Stimulated activated CD4-positive, alpha-beta T cell treated with anti-CD3 and anti-CD28 coated beads, Interleukin-15, amount 100 ng/mL, for 24 hours (primary cell): ENCODE measurements around the gene ALKBH5.
"Not testable (repeated sequence)": the region's sequence is repeated elsewhere in the genome, so short reads cannot be mapped to it uniquely, and the experiment has no call there.

ENCODE experiments used
- DNase-seq: peaks from one replicate; pipeline ENCODE4 v3.0.0-alpha.2; 2020

Gene ALKBH5

DNA sequence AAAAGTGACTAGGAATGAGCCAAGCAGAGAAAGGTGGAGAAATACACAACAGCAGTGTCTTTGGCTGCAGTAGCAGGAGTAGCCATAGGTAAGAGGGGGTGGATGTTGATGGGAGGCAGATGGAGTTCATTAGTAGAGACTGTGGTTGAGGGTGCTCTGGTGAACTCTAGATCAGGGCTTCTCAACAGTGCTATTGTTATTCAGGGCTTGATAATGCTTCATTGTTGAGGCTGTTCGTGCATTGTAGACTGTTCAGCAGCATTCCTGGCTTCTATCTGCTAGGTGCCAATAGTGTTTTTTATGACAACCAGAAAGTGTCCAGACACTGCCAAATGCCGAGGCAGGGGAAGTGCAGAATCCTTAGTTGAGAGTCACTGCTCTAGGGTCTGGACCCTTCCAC is 3.6 kb downstream of the ALKBH5 start:
- no peak for DNase-seq

DNA sequence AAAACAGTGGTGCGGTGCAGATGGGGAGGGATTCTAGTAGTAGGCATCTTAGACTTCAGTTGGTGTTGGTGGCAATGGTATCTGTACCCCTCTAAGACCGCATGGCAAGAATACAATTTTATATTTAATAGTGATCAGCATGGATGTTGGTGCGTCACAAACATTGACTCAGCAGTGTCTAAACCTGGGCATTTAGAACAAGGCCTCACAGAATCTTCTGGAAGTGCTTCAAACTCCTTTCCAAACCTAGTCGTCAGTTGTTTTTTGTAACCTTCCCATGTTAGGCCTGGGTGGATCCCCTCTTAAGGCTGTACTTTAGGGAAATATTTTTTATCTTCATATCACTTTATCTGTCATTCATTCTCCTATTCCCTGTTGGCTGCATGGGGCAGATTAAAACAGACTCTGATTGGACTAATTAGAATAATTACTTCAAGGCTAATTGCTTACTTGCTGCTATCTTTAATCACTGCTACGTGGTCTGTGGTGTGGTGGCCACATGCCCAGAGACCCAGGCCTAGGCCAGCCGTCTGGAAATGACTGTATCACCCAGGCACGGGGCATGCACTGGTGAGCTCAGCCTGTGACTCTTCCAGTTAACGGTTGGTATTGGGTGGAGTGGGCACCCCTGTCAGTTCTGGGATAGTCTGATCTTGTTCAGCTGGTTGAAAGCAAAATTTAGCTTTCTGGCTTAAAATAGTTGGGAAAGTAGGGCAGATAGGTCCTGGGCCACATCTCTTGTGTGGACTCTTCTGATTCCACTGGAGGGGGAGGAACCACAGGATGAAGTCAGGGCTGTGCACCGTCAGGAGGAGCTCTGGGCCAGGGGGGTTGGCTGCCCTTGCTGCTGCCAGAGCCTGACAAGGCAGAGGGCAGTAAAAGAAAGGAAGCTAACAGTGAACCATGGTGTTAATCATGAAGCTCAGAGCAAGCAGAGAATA is 4.5 kb downstream of the ALKBH5 start:
- peak; percentile 50 for DNase-seq

DNA sequence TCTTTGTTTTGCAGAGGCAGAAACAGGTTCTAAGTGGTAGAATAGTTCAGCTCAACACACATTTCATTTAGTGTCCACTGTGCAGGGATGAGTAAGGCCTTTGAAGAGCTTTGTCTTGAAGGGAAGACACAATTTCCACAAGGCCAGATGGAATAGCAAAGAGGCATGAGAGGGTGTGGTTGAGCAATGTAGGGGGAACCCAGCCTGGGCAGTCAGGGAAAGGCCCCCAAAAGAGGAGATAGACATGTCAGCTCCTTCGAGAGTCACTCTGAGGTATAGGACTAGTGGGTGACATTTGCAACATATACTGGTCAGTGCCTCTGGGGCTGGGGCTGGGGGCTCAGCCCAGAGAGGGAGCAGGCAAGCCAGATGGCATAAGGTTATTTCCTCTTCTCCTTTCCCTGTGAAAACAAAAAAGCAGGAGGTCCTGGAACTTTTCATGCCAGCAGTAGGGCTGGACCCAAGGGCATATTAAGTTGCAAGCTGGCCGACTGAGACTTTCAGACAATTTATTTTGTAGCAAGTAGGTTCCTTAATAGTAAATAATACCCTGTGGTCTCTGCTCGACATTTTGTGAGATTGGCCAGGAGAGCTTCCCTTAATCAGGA is 7.1 kb downstream of the ALKBH5 start:
- DNase-seq: no peak

DNA sequence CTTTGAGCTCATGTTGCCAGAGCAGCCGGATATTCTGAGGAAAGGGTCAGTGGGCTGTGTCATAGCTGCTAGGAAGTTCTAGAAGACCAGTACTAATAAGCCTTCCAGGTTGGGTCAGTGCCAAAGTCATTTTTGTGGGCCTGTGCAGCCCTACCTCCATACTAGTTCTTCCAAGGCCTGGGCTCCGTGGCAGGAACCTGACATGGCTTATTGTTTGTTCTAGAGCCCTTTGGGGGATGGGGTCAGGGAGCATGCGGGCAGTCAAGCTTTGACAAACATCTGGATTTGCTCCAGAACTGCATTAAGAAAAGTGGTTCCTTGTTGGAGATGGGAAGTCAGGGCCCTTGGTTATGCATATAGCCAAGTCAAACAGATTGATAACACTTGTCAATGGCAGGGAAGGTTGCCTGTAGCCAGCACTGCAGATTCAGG is 7.6 kb downstream of the ALKBH5 start:
- no peak for DNase-seq

DNA sequence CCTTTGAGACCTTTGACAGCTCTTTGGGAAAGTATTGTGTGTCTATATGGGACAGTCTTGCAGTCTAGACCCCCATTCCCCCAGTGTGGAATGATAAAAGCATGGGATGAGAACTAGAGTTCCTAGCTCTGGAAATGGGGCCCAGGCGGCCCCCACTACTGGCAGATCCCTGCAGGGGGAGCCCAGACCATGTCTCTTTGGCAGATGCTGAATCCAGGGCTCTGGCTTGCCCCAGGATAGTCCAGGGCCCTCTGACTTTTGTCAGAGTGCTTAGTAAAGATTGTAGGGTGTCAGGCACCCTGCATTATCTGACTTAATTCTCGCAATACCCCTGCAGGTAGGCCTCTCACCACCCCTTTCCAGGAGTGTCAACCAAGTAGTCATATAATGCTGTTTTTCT is 8.3 kb downstream of the ALKBH5 start:
- no peak for DNase-seq

DNA sequence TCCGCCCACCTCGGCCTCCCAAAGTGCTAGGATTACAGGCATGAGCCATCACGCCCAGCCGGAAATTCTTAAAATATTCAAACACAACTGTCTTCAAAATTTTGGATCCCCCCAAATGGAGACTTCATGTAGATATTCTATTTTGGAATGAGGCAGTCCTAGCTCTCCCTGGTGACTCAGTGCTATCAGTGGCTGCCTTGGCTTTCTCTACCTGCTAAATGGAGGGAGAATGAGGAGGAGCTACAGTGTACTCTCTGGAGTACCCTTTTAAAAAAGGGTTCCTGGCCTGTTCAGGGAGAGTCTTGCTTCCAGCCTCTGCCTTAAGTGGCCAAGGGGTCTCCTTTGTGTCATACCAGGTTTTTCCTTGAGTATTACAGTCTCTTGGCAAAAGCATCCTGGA is 10.8 kb downstream of the ALKBH5 start:
- DNase-seq: no peak

DNA sequence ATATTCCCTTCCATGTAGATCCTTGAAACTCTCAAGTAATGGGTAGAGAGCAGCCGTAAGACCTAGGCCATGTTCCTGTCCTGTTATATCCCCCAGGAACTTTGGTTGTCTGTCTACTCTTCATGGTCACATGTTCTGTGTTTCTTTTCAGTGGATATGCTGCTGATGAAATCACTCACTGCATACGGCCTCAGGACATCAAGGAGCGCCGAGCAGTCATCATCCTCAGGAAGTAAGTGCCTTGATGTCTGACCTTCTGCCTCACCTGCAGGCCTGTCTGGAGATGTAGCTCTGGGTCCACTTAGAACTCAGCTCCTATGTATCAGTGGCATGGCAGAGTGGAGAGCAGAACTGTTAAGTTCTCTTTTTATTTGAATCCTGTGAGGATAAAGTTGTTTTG is 11.2 kb downstream of the ALKBH5 start:
- DNase-seq: no peak

DNA sequence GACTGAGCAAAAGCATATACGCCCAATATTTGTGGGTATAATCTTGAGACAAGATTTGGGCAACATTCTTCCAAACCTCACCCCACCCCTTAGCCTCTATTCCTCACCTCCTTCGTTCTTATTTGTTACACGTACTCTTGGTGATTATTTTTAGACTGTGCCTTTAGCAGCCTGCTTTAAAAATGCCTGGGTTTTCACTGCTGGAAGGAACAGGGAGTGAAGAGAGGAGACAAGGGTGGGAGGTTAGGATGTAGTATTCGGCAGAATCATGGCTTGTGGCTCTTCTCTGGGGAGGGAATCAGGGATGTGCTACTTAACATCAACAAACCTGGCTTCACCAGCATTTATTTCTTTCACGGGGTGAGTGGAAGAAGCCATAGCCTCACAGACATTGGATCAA is 11.6 kb downstream of the ALKBH5 start:
- no peak for DNase-seq

DNA sequence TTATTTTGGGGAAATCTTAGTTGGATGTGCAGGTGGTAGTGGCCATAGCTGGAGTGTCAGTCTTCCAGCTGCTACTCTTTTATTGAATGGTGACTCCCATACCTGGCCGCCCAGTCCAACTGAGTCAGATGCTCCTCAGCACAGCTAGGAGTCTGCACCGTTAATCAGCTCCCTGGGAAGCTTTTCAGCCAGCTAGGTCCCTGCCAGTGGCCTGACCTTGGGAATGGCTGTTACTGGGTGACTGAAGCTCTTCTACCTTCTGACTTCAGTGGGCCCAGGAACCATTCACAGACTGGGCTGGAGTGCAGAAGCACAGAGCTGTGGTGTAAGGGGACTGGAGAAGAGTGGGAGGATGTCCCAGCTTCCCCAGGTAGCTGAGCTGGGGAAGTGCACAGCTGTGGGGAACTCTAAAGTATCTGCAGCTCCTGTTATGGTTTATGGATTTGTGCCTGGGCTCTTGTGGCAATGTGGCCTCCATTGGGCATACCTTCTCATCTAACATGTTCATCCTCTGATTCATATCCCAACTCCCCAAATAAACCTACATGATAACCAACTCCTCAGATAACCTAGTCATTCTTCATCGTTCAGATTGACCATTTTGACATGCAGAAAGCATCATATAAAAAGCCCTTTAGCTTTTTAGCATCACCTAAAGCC is 14.0 kb downstream of the ALKBH5 start:
- no peak for DNase-seq

DNA sequence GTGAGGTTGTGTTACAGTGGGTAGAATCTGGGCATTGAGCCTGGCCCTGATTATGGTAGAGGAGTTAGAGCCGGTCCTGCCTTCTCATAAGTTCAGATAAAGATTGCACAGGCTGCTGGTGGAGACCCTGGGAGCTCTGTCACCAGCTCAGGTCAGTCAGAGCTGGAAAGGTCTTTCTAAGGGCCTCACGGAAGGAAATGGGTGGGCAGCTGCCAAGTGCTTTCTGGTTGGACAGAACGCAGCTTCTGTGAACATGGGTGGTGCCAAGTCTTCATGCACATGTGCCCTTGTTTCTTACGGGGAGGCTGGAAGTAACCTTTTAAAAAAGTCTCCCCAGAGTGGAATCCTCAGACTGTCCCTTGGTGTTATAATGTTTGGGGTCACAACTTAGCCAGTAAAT is 14.9 kb downstream of the ALKBH5 start:
- no peak for DNase-seq

DNA sequence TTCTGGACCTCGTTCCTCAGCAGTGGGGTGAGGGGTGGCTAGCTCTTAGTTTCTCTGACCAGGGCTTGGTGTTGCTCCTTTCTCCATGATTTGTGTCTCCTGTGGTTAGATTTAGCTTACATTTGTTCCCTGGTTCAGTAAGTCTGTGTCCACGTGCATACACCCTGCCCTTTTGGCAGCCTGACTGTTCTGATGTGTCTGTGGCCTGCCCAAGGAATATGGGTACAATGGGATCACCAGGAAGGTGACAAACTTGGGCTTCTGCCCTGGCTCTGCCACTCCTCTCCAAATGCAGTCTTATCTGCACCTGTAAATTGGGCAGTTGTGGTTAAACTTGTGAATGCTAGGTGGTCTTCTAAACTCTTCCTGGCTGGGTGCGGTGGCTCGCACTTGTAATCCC is 17.5 kb downstream of the ALKBH5 start:
- DNase-seq: no peak

DNA sequence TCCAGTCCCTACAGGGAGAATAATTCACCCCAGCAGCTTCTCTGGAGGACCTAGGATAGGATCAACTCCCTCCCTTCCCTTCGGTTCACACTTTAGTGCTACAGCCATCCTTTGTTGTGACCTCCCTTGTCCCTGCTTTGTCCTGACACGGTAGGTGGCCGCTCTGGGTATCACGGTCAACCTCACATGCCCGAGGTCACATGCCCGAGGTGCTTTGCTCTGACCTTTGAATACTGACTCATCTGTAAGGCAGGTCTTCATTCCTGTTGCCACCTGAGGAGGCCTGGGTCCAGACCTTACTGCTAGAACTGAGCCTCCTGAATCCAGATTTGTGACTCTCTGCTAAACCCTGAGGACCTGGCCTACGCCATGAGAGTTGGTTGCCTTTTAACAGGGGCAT is 19.7 kb downstream of the ALKBH5 start:
- DNase-seq: no peak

DNA sequence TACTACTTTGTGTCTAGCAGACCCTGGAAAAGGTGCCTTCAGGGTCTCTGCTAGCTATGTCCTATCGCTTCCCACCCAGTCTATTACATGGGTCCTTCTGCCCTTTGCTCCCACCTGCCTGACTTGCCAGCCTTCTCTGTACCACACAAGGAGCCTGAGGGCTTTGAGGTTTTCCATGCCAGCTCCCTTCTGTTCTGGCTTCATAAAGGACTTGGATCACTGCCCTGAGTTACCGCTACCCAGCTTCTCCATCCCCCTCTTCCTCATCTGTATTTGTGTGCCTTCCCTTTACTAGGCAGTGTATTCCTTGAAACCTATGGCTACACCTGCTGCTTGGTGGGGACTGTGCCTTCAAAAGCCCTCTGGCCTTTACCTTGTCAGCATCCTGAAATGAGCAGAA is 22.2 kb downstream of the ALKBH5 start:
- DNase-seq: no peak

DNA sequence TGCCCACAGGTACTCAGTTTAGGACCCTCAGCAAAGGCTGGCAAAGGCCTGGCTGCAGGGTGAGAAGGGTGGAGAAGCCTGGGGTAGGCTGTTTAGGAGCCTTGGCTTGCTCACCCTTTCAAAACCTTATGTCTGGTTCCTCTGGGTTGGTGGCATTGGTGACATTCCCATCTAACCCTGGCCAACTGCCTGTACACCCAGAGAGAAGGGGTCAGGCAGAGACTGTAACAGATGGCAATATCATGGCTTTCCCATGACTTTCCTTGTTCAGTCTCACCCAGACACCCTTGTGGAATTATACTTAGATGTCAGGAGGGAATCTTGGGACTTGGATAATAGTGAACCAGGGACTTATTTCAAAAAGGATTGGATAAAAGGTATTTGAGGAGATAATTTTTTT is 23.3 kb downstream of the ALKBH5 start:
- DNase-seq: no peak

DNA sequence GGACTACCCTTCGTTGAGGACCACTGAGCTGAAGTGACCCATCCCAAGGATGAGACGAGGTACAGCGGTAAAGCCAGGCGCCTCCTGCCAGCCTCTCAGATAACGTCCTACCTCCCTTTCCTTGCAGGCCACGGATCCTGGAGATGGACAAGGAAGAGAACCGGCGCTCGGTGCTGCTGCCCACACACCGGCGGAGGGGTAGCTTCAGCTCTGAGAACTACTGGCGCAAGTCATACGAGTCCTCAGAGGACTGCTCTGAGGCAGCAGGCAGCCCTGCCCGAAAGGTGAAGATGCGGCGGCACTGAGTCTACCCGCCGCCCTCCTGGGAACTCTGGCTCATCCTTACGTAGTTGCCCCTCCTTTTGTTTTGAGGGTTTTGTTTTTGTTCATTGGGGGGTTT is 24.5 kb downstream of the ALKBH5 start:
- DNase-seq: no peak

DNA sequence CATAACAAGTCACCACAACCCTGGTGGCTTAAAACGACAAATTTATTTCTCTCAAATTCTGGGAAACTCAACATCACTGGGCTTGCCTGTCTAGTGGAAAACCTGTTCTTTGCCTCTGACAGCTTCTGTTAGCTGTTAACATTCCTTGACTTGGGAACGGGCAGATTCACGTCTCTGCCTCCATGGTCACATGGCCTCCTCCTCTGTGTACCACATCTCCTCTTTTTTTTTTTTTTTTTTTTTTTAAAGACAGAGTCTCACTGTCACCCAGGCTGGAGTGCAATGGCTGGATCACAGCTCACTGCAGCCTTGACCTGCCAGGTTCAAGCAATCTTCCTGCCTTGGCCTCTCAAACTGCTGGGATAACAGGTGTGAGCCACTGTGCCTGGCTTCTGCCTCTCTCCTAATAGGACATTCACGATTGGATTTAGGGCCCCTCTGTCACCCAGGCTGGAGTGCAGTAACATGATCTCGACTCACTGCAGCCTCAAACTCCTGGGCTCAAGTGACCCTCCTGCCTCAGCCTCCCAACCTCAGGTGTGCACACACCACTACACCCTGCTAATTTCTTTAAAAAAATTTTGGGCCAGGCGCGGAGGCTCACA is 30.1 kb downstream of the ALKBH5 start:
- DNase-seq: no peak

DNA sequence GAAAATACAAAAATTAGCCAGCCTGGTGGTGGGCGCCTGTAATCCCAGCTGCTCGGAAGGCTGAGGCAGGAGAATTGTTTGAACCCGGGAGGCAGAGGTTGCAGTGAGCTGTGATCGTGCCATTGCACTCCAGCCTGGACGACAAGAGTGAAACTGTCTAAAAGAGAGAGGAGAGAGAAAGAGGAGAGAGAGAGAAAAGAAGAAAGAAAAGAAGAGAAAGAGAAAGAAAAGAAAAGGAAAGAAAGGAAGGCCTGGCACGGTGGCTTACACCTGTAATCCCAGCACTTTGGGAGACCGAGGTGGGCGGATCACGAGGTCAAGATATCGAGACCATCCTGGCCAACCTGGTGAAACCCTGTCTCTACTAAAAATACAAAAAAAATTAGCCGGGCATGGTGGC is 33.3 kb downstream of the ALKBH5 start:
- not testable (repeated sequence) for DNase-seq

DNA sequence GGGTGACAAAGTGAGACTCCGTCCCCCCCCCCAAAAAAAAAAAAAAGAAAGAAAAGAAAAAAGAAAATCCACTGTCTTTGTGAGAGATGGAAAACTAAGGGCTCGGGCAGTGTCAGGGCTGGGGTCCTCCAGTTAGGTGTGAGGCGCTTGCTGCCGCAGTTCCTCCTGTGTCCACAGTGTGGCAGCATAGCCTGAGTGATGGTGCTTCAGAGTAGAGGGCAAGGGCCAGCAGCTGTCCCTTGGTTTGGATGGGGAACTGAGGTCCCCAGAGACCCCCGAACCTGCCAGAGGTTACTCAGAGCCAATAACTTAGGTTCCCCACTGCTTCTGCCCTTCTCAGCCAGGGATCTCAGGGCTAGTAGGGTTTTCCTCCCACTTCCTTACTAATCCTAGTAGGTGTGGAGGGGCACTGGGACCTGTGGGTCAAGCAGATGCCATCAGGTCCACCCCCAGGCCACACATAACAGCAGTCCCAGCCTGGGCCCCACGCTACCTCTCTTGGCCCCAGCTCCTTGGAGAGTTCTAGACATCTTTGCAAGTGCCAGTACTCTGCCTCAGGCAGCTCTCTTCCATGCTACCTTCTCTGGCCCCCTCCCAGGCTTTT is 33.9 kb downstream of the ALKBH5 start:
- peak; percentile 84 for DNase-seq

DNA sequence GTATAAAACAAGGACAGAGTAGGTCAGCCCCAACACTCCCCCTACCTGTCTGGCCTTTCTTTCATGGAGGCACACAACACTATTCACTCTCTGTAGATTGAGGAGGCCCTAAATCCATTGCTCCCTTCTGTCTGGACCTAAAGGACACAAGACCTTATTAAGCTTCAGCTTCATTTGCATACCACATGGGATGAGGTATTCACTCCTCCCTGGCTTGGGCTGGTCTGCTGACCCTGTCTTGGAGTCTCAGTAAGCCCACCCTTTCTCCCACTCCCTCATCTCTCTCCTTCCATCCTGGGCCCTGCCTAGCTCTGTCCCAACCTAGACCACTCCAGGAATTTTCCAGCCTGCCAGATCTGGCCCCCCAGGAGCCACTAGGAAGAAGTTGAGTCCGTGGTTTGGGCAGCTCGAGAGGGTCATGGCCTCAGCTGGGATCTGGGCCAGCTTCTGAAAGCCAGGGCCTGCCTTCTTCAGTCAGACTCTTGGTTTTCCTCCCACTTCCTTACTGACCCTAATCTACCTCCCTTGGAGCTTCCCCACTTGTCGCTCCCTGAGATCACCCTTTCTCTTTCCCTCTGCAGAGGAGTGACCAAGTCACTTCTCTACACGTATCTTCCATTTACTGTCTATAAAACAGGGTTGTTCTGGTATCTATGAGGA is 35.3 kb downstream of the ALKBH5 start:
- DNase-seq: no peak

DNA sequence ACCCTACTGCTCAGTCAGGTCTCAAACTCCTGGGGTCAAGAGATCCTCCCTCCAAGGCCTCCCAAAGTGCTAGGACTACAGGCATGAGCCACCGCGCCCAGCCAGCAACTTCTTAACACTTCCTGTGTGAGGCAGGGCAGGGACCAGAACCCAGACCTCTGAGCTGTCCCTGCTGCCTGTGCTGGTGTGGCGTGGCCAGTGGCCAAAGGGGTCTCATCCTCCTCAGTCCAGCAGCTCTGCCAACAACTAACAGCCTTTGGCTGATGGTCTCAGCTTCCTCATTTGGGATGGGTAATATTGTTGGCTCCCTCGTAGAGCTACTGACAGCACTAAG is 40.4 kb downstream of the ALKBH5 start:
- no peak for DNase-seq

DNA sequence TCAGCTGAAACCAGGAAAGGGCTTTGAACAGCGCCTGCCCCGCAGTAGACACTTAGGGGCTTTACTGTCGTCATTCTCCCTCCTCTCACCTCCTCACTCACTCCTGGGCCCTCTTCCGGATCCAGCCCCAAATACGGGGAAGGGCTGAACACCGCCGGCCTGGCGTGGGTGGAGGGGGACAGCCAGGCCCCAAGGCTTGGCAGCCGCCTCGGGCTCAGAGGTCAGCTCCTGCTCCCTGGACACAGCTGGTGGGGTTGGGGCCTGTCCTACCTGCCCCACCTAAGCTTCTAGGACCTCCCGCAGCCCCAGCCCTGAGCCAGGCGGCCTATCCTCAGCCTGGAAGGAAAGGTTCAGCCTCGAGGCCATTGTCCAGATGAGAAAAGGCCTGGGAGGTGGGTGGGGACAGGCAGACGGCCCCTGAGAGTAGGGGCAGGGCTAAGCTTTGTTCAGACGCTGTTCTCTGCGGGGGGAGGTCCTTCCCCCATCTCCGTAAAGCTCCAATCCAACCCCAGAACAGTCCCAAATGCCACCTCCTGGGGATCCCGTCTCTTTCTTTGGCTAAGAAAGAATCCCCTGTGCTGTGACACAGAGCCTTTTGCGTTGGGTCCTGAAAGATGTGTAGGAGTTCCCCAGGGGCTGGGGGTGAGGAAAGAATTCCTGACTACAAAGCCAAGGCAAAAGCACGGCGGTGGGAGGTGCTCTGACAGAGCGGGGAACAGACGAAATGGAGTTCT is 40.9 kb downstream of the ALKBH5 start:
- no peak for DNase-seq

DNA sequence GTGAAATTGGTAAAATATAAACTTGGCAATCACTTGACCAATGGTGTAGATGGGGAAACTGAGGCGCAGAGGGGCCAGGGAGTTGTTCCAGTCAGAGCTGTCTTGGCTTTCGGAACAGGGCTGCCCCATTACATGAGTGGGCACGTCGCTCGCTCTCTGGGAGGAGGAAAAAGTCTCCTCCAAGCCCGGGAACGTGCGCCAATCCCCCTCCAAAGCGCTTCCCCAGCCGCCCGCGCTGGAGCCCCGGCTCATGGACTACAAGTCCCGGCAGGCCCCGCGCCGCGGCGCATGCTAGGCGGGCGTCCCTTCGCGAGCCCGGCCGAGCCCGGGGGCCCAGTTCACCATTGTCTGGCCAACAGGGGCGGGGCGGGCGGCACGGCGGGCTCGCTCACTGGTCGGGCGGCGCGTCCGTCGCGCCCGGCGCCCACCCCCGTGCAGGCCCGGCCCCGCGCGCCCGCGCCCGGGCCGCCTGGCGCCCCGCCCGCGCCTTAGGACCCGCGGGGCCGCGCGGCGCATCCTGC is 41.6 kb downstream of the ALKBH5 start, which contains the start of gene LLGL1:
Gene LLGL1, plus strand, starts transcription at position 515 of the 521 bp plus-strand sequence. CDS start 48 bp downstream, outside the sequence.
- DNase-seq: peak; percentile 98
